ENCODE measurements around the gene FOXO4. TPM values are rescaled to one million over a fixed set of nuclear protein-coding genes. Genes with fewer than 3 reads are reported as not detected.

FOXO4 gene
- total RNA-seq, 1 experiment from 2014 or later, result 48.3 TPM

DNA sequence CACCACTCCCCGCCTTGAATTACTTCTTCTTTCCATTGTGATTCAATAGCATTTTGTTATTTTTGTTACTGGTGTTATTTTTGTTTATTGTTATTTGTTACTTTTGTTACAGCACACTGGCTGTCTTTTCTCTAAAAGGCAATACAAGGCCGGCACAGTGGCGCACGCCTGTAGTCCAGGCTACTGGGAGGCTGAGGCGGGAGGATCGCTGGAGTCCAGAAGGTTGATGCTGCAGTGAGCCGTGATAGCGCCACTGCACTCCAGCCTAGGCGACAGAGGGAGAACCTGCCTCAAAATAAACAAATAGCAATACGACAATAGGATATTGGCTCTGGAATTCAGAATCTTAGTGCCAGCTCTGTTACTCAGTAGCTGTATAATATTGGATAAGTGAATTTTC, 21.7 kb downstream of the FOXO4 start:
- ATAC-seq (no peak), DNase-seq (ENCODE audit: low spot score) (no peak)
- ChIA-PET POLR2A (interaction anchor here (1.5 to 1.7 kb wide), 2 partner anchors 17 to 27 kb away, joined by 4 read pairs; no protein-coding TSS in a partner anchor), CTCF (no interaction called here)
- H3K36me3 Mint-ChIP-seq, result peaks cover 13% of the 10 kb centered on the region
- H3K27me3 Mint-ChIP-seq (ENCODE audit: low read depth), result peaks cover 42% of the 10 kb centered on the region
- H3K27ac Mint-ChIP-seq, result no peak overlapping the region
- TF ChIP-seq, protein P1, sequence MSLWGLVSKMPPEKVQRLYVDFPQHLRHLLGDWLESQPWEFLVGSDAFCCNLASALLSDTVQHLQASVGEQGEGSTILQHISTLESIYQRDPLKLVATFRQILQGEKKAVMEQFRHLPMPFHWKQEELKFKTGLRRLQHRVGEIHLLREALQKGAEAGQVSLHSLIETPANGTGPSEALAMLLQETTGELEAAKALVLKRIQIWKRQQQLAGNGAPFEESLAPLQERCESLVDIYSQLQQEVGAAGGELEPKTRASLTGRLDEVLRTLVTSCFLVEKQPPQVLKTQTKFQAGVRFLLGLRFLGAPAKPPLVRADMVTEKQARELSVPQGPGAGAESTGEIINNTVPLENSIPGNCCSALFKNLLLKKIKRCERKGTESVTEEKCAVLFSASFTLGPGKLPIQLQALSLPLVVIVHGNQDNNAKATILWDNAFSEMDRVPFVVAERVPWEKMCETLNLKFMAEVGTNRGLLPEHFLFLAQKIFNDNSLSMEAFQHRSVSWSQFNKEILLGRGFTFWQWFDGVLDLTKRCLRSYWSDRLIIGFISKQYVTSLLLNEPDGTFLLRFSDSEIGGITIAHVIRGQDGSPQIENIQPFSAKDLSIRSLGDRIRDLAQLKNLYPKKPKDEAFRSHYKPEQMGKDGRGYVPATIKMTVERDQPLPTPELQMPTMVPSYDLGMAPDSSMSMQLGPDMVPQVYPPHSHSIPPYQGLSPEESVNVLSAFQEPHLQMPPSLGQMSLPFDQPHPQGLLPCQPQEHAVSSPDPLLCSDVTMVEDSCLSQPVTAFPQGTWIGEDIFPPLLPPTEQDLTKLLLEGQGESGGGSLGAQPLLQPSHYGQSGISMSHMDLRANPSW (CRISPR knock-in tag; conservative IDR thresholded peaks at IDR 0.05; ENCODE audit: low read depth), result no peak
- TF ChIP-seq RELA (CRISPR knock-in tag; IDR thresholded peaks at IDR 0.05; ENCODE audit: borderline replicate concordance), result no peak
- no peak for TF ChIP-seq ZNF671 (CRISPR knock-in tag; IDR thresholded peaks at IDR 0.05)
- no peak for TF ChIP-seq SP1 (CRISPR knock-in tag; conservative IDR thresholded peaks at IDR 0.05)
- TF ChIP-seq GABPB1 (CRISPR knock-in tag; IDR thresholded peaks at IDR 0.05), result no peak
- TF ChIP-seq HMGA2 (CRISPR knock-in tag; IDR thresholded peaks at IDR 0.05), result no peak
- no peak for TF ChIP-seq NR1H2 (CRISPR knock-in tag; IDR thresholded peaks at IDR 0.05)
- no peak for TF ChIP-seq NFE2L1 (CRISPR knock-in tag; IDR thresholded peaks at IDR 0.05)
- H3K4me3 Mint-ChIP-seq, result peak overlapping the region; percentile 29; the same call in 1 of the 2 replicates
- H3K9me3 Mint-ChIP-seq, result no peaks in the 10 kb centered on the region
- 0 out of 2 replicates have a peak, but pooled peaks cover 2% of the 10 kb centered on the region for H3K4me1 Mint-ChIP-seq

DNA sequence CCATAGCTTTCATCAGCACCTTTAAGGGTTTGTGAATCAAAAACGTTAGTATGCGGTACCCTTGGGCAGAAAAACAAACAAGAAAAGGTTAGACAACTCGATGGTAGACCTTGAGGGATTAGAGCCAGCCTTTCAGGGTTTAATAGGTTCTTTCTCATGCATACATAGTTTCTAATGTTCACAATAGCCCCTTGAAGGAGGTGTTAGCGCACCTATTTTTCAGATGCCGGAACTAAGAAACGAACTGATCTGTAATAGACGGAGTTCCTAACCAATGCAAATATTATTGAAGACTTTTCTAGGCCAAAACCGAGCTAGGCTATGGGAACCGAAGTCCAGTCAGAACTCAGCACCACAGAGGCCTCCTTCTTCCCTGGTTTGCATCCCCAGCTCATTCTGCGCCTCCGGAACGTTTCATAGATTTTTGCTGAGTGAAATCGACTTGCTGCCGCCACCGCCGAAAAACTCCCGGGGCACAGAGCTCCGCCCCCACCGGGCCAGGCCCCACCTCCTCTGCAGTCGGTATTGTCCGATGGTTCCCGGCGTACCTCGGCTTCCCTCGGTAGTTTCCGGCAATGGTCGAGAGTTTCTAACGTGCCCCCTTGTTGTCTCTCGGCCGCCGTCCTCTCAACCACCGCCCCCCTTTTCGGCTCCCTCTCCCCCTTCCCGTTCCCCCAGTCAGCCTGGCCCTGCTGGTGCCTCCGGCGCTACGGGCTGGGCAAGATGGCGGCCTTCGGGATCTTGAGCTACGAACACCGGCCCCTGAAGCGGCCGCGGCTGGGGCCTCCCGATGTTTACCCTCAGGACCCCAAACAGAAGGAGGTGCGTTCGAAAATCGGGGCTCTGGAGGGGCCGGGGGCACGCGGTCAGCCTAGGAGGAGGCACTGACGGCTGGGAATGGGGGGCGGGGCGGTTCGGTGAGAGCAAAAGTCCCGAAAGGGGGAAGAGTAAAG, 22.7 kb downstream of the FOXO4 start, which contains the start of gene MED12:
Gene MED12, plus strand, starts transcription at position 565 of the 953 bp plus-strand sequence. Its CDS starts 159 bp downstream, at position 724.
- Mint-ChIP-seq H3K27me3 (ENCODE audit: low read depth) (peaks cover 34% of the 10 kb centered on the region), H3K9me3 (no peaks in the 10 kb centered on the region), H3K4me1 (0 out of 2 replicates have a peak, but pooled peaks cover 2% of the 10 kb centered on the region), H3K4me3 (peak within 1 kb of the TSS; percentile 74), H3K36me3 (peaks cover 22% of the 10 kb centered on the region), H3K27ac (peak within 1 kb of the TSS; percentile 45; the same call in 1 of the 2 replicates)
- DNase-seq (ENCODE audit: low spot score) (peak; percentile 89), ATAC-seq (peak; percentile 99)
- CTCF ChIA-PET, result interaction anchor here (0.7 to 1.7 kb wide), 8 partner anchors 10 to 148 kb away, joined by 3 to 9 read pairs (median 5); no protein-coding TSS in a partner anchor
- POLR2A ChIA-PET, result interaction anchor here (0.6 to 1.7 kb wide), 8 partner anchors 15 to 248 kb away, joined by 3 to 7 read pairs (median 4); partner anchors contain the start of genes NONO and TAF1
- TF ChIP-seq RORB (CRISPR knock-in tag; IDR thresholded peaks at IDR 0.05), result no peak
- TF ChIP-seq, protein P2, sequence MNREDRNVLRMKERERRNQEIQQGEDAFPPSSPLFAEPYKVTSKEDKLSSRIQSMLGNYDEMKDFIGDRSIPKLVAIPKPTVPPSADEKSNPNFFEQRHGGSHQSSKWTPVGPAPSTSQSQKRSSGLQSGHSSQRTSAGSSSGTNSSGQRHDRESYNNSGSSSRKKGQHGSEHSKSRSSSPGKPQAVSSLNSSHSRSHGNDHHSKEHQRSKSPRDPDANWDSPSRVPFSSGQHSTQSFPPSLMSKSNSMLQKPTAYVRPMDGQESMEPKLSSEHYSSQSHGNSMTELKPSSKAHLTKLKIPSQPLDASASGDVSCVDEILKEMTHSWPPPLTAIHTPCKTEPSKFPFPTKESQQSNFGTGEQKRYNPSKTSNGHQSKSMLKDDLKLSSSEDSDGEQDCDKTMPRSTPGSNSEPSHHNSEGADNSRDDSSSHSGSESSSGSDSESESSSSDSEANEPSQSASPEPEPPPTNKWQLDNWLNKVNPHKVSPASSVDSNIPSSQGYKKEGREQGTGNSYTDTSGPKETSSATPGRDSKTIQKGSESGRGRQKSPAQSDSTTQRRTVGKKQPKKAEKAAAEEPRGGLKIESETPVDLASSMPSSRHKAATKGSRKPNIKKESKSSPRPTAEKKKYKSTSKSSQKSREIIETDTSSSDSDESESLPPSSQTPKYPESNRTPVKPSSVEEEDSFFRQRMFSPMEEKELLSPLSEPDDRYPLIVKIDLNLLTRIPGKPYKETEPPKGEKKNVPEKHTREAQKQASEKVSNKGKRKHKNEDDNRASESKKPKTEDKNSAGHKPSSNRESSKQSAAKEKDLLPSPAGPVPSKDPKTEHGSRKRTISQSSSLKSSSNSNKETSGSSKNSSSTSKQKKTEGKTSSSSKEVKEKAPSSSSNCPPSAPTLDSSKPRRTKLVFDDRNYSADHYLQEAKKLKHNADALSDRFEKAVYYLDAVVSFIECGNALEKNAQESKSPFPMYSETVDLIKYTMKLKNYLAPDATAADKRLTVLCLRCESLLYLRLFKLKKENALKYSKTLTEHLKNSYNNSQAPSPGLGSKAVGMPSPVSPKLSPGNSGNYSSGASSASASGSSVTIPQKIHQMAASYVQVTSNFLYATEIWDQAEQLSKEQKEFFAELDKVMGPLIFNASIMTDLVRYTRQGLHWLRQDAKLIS (CRISPR knock-in tag; IDR thresholded peaks at IDR 0.05; ENCODE audit: borderline replicate concordance), result no peak
- TF ChIP-seq ZNF121 (CRISPR knock-in tag; IDR thresholded peaks at IDR 0.05), result no peak
- TF ChIP-seq ESRRA (CRISPR knock-in tag; IDR thresholded peaks at IDR 0.05; ENCODE audit: borderline replicate concordance), result no peak
- no peak for TF ChIP-seq KAT7 (CRISPR knock-in tag; IDR thresholded peaks at IDR 0.05; ENCODE audit: borderline replicate concordance)
- no peak for TF ChIP-seq FOXK1 (CRISPR knock-in tag; IDR thresholded peaks at IDR 0.05)
- TF ChIP-seq, protein P3, sequence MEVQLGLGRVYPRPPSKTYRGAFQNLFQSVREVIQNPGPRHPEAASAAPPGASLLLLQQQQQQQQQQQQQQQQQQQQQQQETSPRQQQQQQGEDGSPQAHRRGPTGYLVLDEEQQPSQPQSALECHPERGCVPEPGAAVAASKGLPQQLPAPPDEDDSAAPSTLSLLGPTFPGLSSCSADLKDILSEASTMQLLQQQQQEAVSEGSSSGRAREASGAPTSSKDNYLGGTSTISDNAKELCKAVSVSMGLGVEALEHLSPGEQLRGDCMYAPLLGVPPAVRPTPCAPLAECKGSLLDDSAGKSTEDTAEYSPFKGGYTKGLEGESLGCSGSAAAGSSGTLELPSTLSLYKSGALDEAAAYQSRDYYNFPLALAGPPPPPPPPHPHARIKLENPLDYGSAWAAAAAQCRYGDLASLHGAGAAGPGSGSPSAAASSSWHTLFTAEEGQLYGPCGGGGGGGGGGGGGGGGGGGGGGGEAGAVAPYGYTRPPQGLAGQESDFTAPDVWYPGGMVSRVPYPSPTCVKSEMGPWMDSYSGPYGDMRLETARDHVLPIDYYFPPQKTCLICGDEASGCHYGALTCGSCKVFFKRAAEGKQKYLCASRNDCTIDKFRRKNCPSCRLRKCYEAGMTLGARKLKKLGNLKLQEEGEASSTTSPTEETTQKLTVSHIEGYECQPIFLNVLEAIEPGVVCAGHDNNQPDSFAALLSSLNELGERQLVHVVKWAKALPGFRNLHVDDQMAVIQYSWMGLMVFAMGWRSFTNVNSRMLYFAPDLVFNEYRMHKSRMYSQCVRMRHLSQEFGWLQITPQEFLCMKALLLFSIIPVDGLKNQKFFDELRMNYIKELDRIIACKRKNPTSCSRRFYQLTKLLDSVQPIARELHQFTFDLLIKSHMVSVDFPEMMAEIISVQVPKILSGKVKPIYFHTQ (CRISPR knock-in tag; IDR thresholded peaks at IDR 0.05), result no peak
- TF ChIP-seq SP1 (CRISPR knock-in tag; conservative IDR thresholded peaks at IDR 0.05), result no peak
- TF ChIP-seq, protein P4, sequence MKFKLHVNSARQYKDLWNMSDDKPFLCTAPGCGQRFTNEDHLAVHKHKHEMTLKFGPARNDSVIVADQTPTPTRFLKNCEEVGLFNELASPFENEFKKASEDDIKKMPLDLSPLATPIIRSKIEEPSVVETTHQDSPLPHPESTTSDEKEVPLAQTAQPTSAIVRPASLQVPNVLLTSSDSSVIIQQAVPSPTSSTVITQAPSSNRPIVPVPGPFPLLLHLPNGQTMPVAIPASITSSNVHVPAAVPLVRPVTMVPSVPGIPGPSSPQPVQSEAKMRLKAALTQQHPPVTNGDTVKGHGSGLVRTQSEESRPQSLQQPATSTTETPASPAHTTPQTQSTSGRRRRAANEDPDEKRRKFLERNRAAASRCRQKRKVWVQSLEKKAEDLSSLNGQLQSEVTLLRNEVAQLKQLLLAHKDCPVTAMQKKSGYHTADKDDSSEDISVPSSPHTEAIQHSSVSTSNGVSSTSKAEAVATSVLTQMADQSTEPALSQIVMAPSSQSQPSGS (CRISPR knock-in tag; IDR thresholded peaks at IDR 0.05; ENCODE audit: borderline replicate concordance, low read depth), result no peak
- TF ChIP-seq, protein P5, sequence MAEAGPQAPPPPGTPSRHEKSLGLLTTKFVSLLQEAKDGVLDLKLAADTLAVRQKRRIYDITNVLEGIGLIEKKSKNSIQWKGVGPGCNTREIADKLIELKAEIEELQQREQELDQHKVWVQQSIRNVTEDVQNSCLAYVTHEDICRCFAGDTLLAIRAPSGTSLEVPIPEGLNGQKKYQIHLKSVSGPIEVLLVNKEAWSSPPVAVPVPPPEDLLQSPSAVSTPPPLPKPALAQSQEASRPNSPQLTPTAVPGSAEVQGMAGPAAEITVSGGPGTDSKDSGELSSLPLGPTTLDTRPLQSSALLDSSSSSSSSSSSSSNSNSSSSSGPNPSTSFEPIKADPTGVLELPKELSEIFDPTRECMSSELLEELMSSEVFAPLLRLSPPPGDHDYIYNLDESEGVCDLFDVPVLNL (CRISPR knock-in tag; IDR thresholded peaks at IDR 0.05; ENCODE audit: borderline replicate concordance, low read depth), result no peak
- TF ChIP-seq, protein P6, sequence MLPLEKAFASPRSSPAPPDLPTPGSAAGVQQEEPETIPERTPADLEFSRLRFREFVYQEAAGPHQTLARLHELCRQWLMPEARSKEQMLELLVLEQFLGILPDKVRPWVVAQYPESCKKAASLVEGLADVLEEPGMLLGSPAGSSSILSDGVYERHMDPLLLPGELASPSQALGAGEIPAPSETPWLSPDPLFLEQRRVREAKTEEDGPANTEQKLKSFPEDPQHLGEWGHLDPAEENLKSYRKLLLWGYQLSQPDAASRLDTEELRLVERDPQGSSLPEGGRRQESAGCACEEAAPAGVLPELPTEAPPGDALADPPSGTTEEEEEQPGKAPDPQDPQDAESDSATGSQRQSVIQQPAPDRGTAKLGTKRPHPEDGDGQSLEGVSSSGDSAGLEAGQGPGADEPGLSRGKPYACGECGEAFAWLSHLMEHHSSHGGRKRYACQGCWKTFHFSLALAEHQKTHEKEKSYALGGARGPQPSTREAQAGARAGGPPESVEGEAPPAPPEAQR (CRISPR knock-in tag; IDR thresholded peaks at IDR 0.05), result no peak
- TF ChIP-seq MYBL2 (CRISPR knock-in tag; IDR thresholded peaks at IDR 0.05), result no peak
